Measurements from ENCODE around the gene AFAP1L1. TPM values are rescaled to one million over a fixed set of nuclear protein-coding genes. Genes with fewer than 3 reads are reported as not detected.

Gene AFAP1L1
- total and polyA plus RNA-seq, 10 of the 15 experiments (the other 5 are each of a cell fraction or from before 2014, with no cell fraction given): 0.11 TPM; not detected in 9

- TF ChIP-seq, protein P1, sequence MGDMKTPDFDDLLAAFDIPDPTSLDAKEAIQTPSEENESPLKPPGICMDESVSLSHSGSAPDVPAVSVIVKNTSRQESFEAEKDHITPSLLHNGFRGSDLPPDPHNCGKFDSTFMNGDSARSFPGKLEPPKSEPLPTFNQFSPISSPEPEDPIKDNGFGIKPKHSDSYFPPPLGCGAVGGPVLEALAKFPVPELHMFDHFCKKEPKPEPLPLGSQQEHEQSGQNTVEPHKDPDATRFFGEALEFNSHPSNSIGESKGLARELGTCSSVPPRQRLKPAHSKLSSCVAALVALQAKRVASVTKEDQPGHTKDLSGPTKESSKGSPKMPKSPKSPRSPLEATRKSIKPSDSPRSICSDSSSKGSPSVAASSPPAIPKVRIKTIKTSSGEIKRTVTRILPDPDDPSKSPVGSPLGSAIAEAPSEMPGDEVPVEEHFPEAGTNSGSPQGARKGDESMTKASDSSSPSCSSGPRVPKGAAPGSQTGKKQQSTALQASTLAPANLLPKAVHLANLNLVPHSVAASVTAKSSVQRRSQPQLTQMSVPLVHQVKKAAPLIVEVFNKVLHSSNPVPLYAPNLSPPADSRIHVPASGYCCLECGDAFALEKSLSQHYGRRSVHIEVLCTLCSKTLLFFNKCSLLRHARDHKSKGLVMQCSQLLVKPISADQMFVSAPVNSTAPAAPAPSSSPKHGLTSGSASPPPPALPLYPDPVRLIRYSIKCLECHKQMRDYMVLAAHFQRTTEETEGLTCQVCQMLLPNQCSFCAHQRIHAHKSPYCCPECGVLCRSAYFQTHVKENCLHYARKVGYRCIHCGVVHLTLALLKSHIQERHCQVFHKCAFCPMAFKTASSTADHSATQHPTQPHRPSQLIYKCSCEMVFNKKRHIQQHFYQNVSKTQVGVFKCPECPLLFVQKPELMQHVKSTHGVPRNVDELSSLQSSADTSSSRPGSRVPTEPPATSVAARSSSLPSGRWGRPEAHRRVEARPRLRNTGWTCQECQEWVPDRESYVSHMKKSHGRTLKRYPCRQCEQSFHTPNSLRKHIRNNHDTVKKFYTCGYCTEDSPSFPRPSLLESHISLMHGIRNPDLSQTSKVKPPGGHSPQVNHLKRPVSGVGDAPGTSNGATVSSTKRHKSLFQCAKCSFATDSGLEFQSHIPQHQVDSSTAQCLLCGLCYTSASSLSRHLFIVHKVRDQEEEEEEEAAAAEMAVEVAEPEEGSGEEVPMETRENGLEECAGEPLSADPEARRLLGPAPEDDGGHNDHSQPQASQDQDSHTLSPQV (IDR thresholded peaks at IDR 0.05): no peak
- TF ChIP-seq ZBED1 (IDR thresholded peaks at IDR 0.05; ENCODE audit: borderline replicate concordance): no peak
Measured at GRCh38 chr5:149387982-149388381, 116.3 kb downstream of the AFAP1L1 start (continued).

DNA sequence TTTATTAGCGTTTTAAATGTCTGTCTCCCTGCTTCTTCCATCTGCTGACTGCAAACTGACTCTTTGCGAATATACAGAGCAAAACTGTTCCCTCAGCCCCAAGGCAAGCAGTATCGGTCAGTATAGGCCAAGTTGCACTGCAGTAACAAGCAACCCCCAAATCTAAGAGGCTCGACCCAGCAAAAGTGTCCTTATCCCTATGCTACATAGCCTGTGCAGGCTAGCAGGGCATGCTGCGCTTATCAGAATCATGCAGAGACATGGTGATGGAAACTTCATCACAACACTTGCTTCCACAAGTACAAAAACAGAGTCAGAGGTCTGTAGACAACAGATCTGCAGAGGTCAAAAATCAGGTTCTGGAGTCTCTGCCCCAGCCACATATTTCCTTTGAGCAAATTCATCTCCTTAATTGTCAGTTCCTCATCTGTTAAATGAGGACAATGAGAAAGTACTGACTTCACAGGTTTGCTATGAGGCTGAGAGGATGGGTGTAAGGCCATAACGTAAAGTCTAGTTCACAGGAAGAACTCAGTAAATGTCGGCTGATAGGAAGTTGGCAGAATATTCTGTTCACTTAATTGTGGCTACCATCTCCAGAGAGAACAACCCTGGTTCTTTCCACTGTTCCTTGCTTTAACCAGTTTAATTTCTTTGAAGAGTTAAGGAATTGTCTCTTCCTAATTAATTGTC lies 117.0 kb downstream of the AFAP1L1 start:
- H2AFZ ChIP-seq (ENCODE audit: control insufficient read depth, low read depth, low read length): no peak overlapping the region
- BruUV-seq (replicated peaks): no TSS peak
- no peak overlapping the region for H3K9ac ChIP-seq (ENCODE audit: control insufficient read depth, insufficient read depth, low read length)
- DNase-seq (ENCODE audit: low read depth, low spot score): no peak
- H3K4me2 ChIP-seq (ENCODE audit: control insufficient read depth, insufficient read depth): no peak overlapping the region
- H3K9me3 ChIP-seq (replicated peaks; ENCODE audit: control insufficient read depth, insufficient read depth, low read length): no peaks in the 10 kb centered on the region
- ChIA-PET SMC1A (ENCODE audit: uncharacterized antibody, unreplicated experiment) (no interaction called here), CTCF (interaction anchor here (0.8 to 12.8 kb wide), 4 partner anchors 9 to 45 kb away, joined by 4 to 137 read pairs (median 6); no protein-coding TSS in a partner anchor), POLR2A (no interaction called here), RAD21 (ENCODE audit: unreplicated experiment) (no interaction called here)
- H3K79me2 ChIP-seq (ENCODE audit: control insufficient read depth, insufficient read depth, low read length): no peaks in the 10 kb centered on the region
- no peak for FAIRE-seq
- no peaks in the 10 kb centered on the region for H3K36me3 ChIP-seq (ENCODE audit: control insufficient read depth in 2 of 2, insufficient read depth in 2 of 2, low read length in 1 of 2)
- H3K27me3 ChIP-seq (replicated peaks in 1 of 2; ENCODE audit: control insufficient read depth in 2 of 2, insufficient read depth in 2 of 2, low read length in 1 of 2): peaks cover 2% of the 10 kb centered on the region in 2 experiments; a peak in 2 of 4 replicates
- TF ChIP-seq SREBF1 (IDR thresholded peaks at IDR 0.05; ENCODE audit: low read length): no peak
- TF ChIP-seq ZSCAN29 (IDR thresholded peaks at IDR 0.05): no peak
- TF ChIP-seq MTA3 (IDR thresholded peaks at IDR 0.05; ENCODE audit: borderline replicate concordance, low read length): no peak
- no peak for TF ChIP-seq BRCA1 (IDR thresholded peaks at IDR 0.05; ENCODE audit: low read depth, low read length)
- TF ChIP-seq PML (IDR thresholded peaks at IDR 0.05; ENCODE audit: low read length): no peak
- no peak for TF ChIP-seq TAF1 (IDR thresholded peaks at IDR 0.05; ENCODE audit: borderline replicate concordance, low read depth, low read length)
- TF ChIP-seq MEF2A (IDR thresholded peaks at IDR 0.05; ENCODE audit: insufficient read depth, low read depth, low read length): no peak
- no peaks in the 10 kb centered on the region for H4K20me1 ChIP-seq (ENCODE audit: control insufficient read depth, insufficient read depth)
- H3K4me3 ChIP-seq: no peak overlapping the region
- intact Hi-C loops (cut with micrococcal nuclease; ENCODE audit: unreplicated experiment) (no loop called here), in situ Hi-C loops (cut with MboI) (no loop called here)
- H3K4me1 ChIP-seq (ENCODE audit: control insufficient read depth, insufficient read depth, low read length): no peaks in the 10 kb centered on the region
- ATAC-seq: no peak
- H3K27ac ChIP-seq (ENCODE audit: control insufficient read depth, insufficient read depth): no peak overlapping the region
- WGBS (ENCODE audit: insufficient coverage, insufficient replicate concordance, low lambda C conversion rate, missing lambda C conversion rate): 34% methylated on average over 7 of the region's 7 CpGs

All from GM12878 (cell line).